Memory B cell (primary cell): ENCODE results near the gene CGRRF1.
A peak's percentile ranks its signal among the peaks of the same experiment; 100 is the strongest.

Experiments used
- ATAC-seq: fragments of 150-1000 bp; cut with Tn5 transposase; 2 replicates; pipeline ENCODE4 v1.10.0; 2021; ENCODE audit warnings: low read depth, mild to moderate bottlenecking, moderate library complexity
- DNase-seq, 2 donors: peaks; one replicate each; pipeline ENCODE4 v3.0.0; 2022; ENCODE audit warnings: low spot score in 2 of 2
- H3K27ac Mint-ChIP-seq: one replicate; pipeline ENCODE4 v1.8.0; 2022; ENCODE audit warnings: mild to moderate bottlenecking, moderate library complexity, mixed read lengths
- H3K27me3 Mint-ChIP-seq: one replicate; pipeline ENCODE4 v1.8.0; 2022; ENCODE audit warnings: mixed read lengths
- H3K36me3 Mint-ChIP-seq: one replicate; pipeline ENCODE4 v1.8.0; 2022; ENCODE audit warnings: mild to moderate bottlenecking, mixed read lengths
- H3K4me1 Mint-ChIP-seq: one replicate; pipeline ENCODE4 v1.8.0; 2022; ENCODE audit warnings: mixed read lengths
- H3K4me3 Mint-ChIP-seq: one replicate; pipeline ENCODE4 v1.8.0; 2022; ENCODE audit warnings: mild to moderate bottlenecking, moderate library complexity, mixed read lengths
- H3K9me3 Mint-ChIP-seq: one replicate; pipeline ENCODE4 v1.8.0; 2022; ENCODE audit warnings: mixed read lengths

The CGRRF1 gene

DNA sequence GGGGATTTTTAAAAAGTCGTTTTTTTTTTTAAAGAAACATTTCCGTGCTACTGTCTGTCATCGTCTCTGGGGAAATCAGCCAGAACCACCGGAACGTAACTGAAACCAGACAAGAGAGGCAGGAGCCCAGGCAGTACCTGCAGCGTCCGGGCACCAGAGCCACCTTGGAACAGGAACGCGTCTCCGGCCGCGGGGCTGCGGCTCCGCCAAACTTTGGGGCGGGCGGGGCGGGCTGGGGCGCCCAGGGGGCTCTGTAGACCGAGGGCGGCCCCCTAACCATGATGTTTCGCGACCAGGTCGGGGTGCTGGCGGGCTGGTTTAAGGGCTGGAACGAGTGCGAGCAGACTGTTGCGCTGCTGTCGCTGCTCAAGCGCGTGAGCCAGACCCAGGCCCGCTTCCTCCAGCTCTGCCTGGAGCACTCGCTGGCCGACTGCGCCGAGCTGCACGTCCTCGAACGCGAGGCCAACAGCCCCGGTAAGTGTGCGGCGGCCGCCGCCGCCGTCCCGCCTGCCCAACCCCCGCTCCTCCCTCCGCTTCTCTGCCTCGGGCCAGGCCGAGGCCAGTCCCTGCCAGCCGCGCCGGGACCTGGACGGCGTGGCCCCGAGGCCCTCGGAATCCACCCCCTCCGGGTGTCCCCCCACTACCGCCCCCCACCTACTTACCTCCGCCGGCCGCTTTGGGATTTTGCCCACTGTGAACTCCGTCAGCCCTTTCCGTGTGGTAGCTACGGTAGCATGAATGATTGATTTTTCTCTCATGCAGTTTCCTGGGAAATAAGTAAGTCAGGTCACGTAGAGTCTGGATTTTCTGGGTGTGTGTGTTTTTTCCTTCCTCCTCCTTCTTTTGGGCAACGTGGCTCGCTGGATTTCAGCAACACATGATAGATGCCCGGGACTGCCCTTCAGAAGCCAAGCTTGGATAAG is 58.2 kb downstream of the CGRRF1 start:
- H3K27ac Mint-ChIP-seq = peak overlapping the region; percentile 98
- H3K27me3 Mint-ChIP-seq = no peaks in the 10 kb centered on the region
- H3K9me3 Mint-ChIP-seq = peaks cover 3% of the 10 kb centered on the region
- peak; percentile 44 for ATAC-seq
- H3K36me3 Mint-ChIP-seq = peaks cover 8% of the 10 kb centered on the region
- DNase-seq = peak; percentile 56 to 59
- H3K4me3 Mint-ChIP-seq = peak overlapping the region; percentile 100
- H3K4me1 Mint-ChIP-seq = peaks cover 14% of the 10 kb centered on the region

- DNase-seq (no peak), ATAC-seq (no peak)
- H3K27me3 Mint-ChIP-seq = no peaks in the 10 kb centered on the region
- H3K27ac Mint-ChIP-seq = no peak overlapping the region
- H3K9me3 Mint-ChIP-seq = peaks cover 5% of the 10 kb centered on the region
- H3K4me1 Mint-ChIP-seq = peaks cover 15% of the 10 kb centered on the region
- peaks cover 16% of the 10 kb centered on the region for H3K36me3 Mint-ChIP-seq
- H3K4me3 Mint-ChIP-seq = peak overlapping the region; percentile 27
Observed at GRCh38 chr14:54568821-54569595, 59.3 kb downstream of the CGRRF1 start.

GRCh38 chr14:54570047-54570446 is 60.3 kb downstream of the CGRRF1 start:
- peaks cover 22% of the 10 kb centered on the region for H3K36me3 Mint-ChIP-seq
- H3K4me3 Mint-ChIP-seq = no peak overlapping the region
- no peak overlapping the region for H3K27ac Mint-ChIP-seq
- ATAC-seq (no peak), DNase-seq (no peak)
- no peaks in the 10 kb centered on the region for H3K27me3 Mint-ChIP-seq
- H3K9me3 Mint-ChIP-seq = peaks cover 5% of the 10 kb centered on the region
- H3K4me1 Mint-ChIP-seq = peaks cover 18% of the 10 kb centered on the region

DNA sequence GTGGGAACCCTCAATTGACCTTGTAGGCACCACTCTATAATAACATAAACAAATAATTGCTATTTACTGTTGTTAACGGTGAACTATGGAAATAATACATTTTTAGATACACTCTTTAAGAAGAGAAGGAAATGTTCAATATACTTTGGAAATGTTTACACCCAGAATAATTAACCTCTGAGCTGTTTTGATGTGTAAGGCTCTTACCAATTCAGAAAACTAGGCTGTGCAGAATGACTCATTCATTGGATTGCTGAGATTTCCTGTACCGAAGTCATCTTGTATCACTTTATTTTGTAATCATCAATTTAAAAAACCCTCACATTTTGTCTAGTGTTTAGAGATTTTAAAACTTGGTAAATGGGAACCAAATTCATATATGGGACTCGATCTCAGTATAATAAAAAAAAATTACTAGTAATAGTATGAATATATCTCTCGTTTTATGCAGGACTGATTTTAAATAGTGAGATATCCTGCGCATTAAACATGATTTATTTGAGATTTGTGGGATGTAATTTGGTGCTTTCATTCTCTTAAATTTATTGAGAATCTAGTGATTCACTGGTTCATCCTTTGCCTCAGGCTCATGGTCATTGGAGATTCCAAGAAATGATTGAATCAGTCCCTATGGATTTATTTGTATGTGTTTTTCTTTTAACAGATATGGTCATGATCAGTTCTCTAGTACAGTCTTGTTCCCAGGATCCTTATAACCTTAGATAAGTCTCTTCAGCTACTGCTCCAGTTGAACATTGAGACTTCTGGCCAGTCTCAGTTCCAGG is 61.1 kb downstream of the CGRRF1 start:
- Mint-ChIP-seq H3K4me3 (no peak overlapping the region), H3K36me3 (peaks cover 22% of the 10 kb centered on the region), H3K27me3 (no peaks in the 10 kb centered on the region), H3K27ac (no peak overlapping the region), H3K4me1 (peaks cover 16% of the 10 kb centered on the region), H3K9me3 (peaks cover 5% of the 10 kb centered on the region)
- DNase-seq (no peak), ATAC-seq (no peak)

DNA sequence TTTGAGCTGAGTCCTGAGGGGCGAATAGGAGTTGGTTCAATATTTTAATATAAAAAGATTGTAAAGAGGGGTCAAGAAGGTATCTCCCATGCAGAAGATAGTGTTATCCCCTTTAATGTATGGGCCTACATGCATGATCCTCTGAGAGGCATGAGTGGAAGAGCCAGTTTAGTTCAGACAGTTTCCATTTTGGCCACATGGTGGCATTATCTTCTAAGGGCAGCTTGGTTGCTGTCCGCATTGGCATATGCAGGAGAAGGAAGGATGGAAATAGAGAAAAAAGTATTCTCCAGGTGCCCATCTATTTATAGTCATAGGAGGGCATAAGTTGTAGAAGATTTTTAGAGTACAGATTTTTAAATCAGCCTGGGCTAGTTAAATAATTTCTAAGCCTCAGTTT is 62.6 kb downstream of the CGRRF1 start:
- Mint-ChIP-seq H3K4me1 (peaks cover 20% of the 10 kb centered on the region), H3K36me3 (peaks cover 29% of the 10 kb centered on the region), H3K4me3 (no peak overlapping the region), H3K27me3 (no peaks in the 10 kb centered on the region), H3K9me3 (peaks cover 5% of the 10 kb centered on the region), H3K27ac (no peak overlapping the region)
- DNase-seq (no peak), ATAC-seq (no peak)

- Mint-ChIP-seq H3K9me3 (peaks cover 5% of the 10 kb centered on the region), H3K27me3 (no peaks in the 10 kb centered on the region), H3K36me3 (peaks cover 36% of the 10 kb centered on the region), H3K4me1 (peaks cover 21% of the 10 kb centered on the region), H3K27ac (no peak overlapping the region), H3K4me3 (no peak overlapping the region)
- ATAC-seq (no peak), DNase-seq (no peak)
Observed at GRCh38 chr14:54574528-54574927, 64.8 kb downstream of the CGRRF1 start.

DNA sequence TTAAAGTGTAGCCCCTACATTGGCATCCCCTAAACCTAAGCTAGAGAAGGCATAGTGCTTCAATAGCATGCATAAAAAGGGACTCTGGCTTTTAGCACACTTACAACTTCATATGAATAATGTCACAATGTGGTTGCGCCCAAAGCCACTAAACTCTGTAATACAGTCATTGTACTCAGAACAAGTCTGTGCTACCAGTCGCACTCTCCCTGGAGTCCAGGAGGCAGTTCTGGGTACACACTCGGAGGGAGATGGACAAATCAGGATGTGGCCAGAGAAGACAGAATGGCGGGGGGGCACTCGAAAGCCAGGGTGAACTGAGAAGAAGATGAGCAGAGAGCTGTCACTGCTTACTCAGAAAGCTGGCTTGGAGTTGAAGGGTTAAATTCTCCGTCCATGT is 67.8 kb downstream of the CGRRF1 start:
- ATAC-seq = no peak
- H3K4me1 Mint-ChIP-seq = peaks cover 27% of the 10 kb centered on the region
- no peak overlapping the region for H3K27ac Mint-ChIP-seq
- no peak overlapping the region for H3K4me3 Mint-ChIP-seq
- no peaks in the 10 kb centered on the region for H3K27me3 Mint-ChIP-seq
- peaks cover 35% of the 10 kb centered on the region for H3K36me3 Mint-ChIP-seq
- H3K9me3 Mint-ChIP-seq = peaks cover 1% of the 10 kb centered on the region
- DNase-seq = no peak

- H3K27me3 Mint-ChIP-seq = no peaks in the 10 kb centered on the region
- peaks cover 27% of the 10 kb centered on the region for H3K4me1 Mint-ChIP-seq
- H3K27ac Mint-ChIP-seq = no peak overlapping the region
- no peak for ATAC-seq
- H3K9me3 Mint-ChIP-seq = peaks cover 1% of the 10 kb centered on the region
- peaks cover 33% of the 10 kb centered on the region for H3K36me3 Mint-ChIP-seq
- no peak overlapping the region for H3K4me3 Mint-ChIP-seq
- no peak for DNase-seq
Observed at GRCh38 chr14:54577977-54578376, 68.3 kb downstream of the CGRRF1 start.

DNA sequence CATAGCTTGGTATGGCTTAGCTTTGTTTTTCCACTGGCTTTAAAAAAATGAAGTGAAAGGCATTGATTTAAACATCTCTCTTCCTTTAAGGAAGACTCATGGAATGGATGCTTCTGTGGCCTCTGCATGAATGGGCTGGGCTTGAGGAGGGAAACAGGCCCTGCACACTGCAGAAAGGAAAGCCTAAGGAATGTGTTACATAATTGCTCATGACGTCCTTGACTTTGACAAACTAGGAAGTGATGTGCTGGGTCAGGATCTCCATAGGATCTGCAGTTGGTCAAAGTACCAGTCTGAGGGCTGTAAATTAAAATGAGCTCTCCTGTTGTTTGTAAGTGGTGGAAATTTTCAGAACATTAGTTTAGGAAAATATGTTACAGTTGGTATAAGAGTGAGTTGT is 69.9 kb downstream of the CGRRF1 start:
- peaks cover 21% of the 10 kb centered on the region for H3K36me3 Mint-ChIP-seq
- peaks cover 26% of the 10 kb centered on the region for H3K4me1 Mint-ChIP-seq
- peak overlapping the region; percentile 70 for H3K27ac Mint-ChIP-seq
- ATAC-seq = no peak
- H3K4me3 Mint-ChIP-seq = no peak overlapping the region
- DNase-seq = no peak
- no peaks in the 10 kb centered on the region for H3K27me3 Mint-ChIP-seq
- no peaks in the 10 kb centered on the region for H3K9me3 Mint-ChIP-seq

DNA sequence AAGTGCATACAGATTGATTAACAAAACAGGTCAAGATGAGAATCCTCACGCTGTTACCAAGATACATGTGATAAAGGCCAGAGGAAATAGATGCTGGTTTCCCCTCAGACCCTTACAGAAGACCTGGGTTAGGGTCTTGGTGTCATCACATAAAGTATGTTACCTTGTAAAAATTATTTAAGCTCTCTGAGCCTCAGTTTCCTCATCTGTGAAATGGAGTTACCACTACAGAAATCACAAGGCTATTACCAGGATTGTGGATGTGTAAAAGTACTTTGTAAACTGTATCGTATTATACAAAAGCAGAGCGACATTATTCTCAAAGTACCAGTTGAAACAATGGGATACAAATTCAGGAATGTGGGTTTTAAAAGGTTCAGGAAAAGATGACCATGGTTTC is 71.2 kb downstream of the CGRRF1 start:
- H3K27me3 Mint-ChIP-seq = no peaks in the 10 kb centered on the region
- ATAC-seq (no peak), DNase-seq (no peak)
- H3K4me1 Mint-ChIP-seq = peaks cover 26% of the 10 kb centered on the region
- H3K9me3 Mint-ChIP-seq = no peaks in the 10 kb centered on the region
- H3K36me3 Mint-ChIP-seq = peaks cover 24% of the 10 kb centered on the region
- no peak overlapping the region for H3K27ac Mint-ChIP-seq
- H3K4me3 Mint-ChIP-seq = no peak overlapping the region

- Mint-ChIP-seq H3K9me3 (peaks cover 2% of the 10 kb centered on the region), H3K4me1 (peaks cover 27% of the 10 kb centered on the region), H3K27me3 (no peaks in the 10 kb centered on the region), H3K27ac (no peak overlapping the region), H3K36me3 (peaks cover 26% of the 10 kb centered on the region), H3K4me3 (no peak overlapping the region)
- DNase-seq = no peak
- no peak for ATAC-seq
Observed at GRCh38 chr14:54582334-54582733, 72.6 kb downstream of the CGRRF1 start.

DNA sequence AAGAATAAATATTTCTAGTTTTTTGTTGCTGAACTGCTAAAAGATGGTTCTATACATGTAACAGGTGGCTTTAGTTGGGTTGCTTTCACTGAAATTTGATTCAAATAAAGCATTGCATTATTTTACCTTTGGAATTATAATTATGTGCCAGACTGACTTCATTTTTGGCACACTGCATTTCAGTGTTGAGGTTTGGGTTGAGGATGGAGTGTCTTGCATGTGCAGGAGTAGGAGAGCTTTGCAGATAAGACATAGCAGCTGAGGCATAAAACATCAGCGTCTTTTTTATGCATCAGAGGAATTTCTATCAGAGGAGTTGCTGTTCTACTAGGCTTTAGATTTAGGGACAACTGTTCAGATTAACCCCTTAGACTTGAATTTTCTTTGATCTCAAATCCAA is 74.4 kb downstream of the CGRRF1 start:
- no peak overlapping the region for H3K4me3 Mint-ChIP-seq
- H3K9me3 Mint-ChIP-seq = peaks cover 2% of the 10 kb centered on the region
- H3K27ac Mint-ChIP-seq = no peak overlapping the region
- DNase-seq (no peak), ATAC-seq (no peak)
- no peaks in the 10 kb centered on the region for H3K27me3 Mint-ChIP-seq
- peaks cover 22% of the 10 kb centered on the region for H3K36me3 Mint-ChIP-seq
- H3K4me1 Mint-ChIP-seq = peaks cover 25% of the 10 kb centered on the region

GRCh38 chr14:54585214-54585613 is 75.5 kb downstream of the CGRRF1 start:
- ATAC-seq (no peak), DNase-seq (no peak)
- Mint-ChIP-seq H3K9me3 (peaks cover 2% of the 10 kb centered on the region), H3K27me3 (no peaks in the 10 kb centered on the region), H3K27ac (no peak overlapping the region), H3K36me3 (peaks cover 21% of the 10 kb centered on the region), H3K4me3 (no peak overlapping the region), H3K4me1 (peaks cover 20% of the 10 kb centered on the region)
